ENCODE results near the gene UBTD2.

The UBTD2 gene

GRCh38 chr5:172235827-172236736, 47.5 kb downstream of the UBTD2 start:
- H3K4me1 ChIP-seq (ENCODE audit: control insufficient read depth, low read depth, low read length) = peaks cover 6% of the 10 kb centered on the region
- H3K27me3 ChIP-seq (ENCODE audit: control insufficient read depth, insufficient read depth, low read length) = no peaks in the 10 kb centered on the region
- H3K27ac ChIP-seq (ENCODE audit: low read length) = no peak overlapping the region
- H3K36me3 ChIP-seq (ENCODE audit: control insufficient read depth, low read depth, low read length) = peaks cover 26% of the 10 kb centered on the region
- no peaks in the 10 kb centered on the region for H3K9me3 ChIP-seq (ENCODE audit: control insufficient read depth, low read depth, low read length)
- no peak overlapping the region for H3K4me3 ChIP-seq (ENCODE audit: low read length)
- no peak overlapping the region for H3K9ac ChIP-seq (ENCODE audit: low read length)

- H3K27ac ChIP-seq (ENCODE audit: low read length) = no peak overlapping the region
- no peak overlapping the region for H3K4me3 ChIP-seq (ENCODE audit: low read length)
- H3K36me3 ChIP-seq (ENCODE audit: control insufficient read depth, low read depth, low read length) = peaks cover 28% of the 10 kb centered on the region
- peaks cover 6% of the 10 kb centered on the region for H3K4me1 ChIP-seq (ENCODE audit: control insufficient read depth, low read depth, low read length)
- H3K27me3 ChIP-seq (ENCODE audit: control insufficient read depth, insufficient read depth, low read length) = no peaks in the 10 kb centered on the region
- H3K9me3 ChIP-seq (ENCODE audit: control insufficient read depth, low read depth, low read length) = no peaks in the 10 kb centered on the region
- no peak overlapping the region for H3K9ac ChIP-seq (ENCODE audit: low read length)
Observed at GRCh38 chr5:172235132-172235780, 48.3 kb downstream of the UBTD2 start.

- no peak overlapping the region for H3K27ac ChIP-seq (ENCODE audit: low read length)
- H3K9ac ChIP-seq (ENCODE audit: low read length) = no peak overlapping the region
- peaks cover 6% of the 10 kb centered on the region for H3K4me1 ChIP-seq (ENCODE audit: control insufficient read depth, low read depth, low read length)
- no peaks in the 10 kb centered on the region for H3K9me3 ChIP-seq (ENCODE audit: control insufficient read depth, low read depth, low read length)
- peaks cover 33% of the 10 kb centered on the region for H3K36me3 ChIP-seq (ENCODE audit: control insufficient read depth, low read depth, low read length)
- H3K4me3 ChIP-seq (ENCODE audit: low read length) = no peak overlapping the region
- H3K27me3 ChIP-seq (ENCODE audit: control insufficient read depth, insufficient read depth, low read length) = no peaks in the 10 kb centered on the region
Observed at GRCh38 chr5:172234031-172234430, 49.5 kb downstream of the UBTD2 start.

GRCh38 chr5:172229904-172230303, 53.7 kb downstream of the UBTD2 start:
- Histone ChIP-seq H3K4me3 (ENCODE audit: low read length) (no peak overlapping the region), H3K27me3 (ENCODE audit: control insufficient read depth, insufficient read depth, low read length) (no peaks in the 10 kb centered on the region), H3K27ac (ENCODE audit: low read length) (no peak overlapping the region), H3K36me3 (ENCODE audit: control insufficient read depth, low read depth, low read length) (peaks cover 50% of the 10 kb centered on the region), H3K9me3 (ENCODE audit: control insufficient read depth, low read depth, low read length) (no peaks in the 10 kb centered on the region), H3K4me1 (ENCODE audit: control insufficient read depth, low read depth, low read length) (no peaks in the 10 kb centered on the region), H3K9ac (ENCODE audit: low read length) (no peak overlapping the region)

- Histone ChIP-seq H3K27ac (ENCODE audit: low read length) (no peak overlapping the region), H3K4me3 (ENCODE audit: low read length) (no peak overlapping the region), H3K27me3 (ENCODE audit: control insufficient read depth, insufficient read depth, low read length) (no peaks in the 10 kb centered on the region), H3K9me3 (ENCODE audit: control insufficient read depth, low read depth, low read length) (no peaks in the 10 kb centered on the region), H3K9ac (ENCODE audit: low read length) (no peak overlapping the region), H3K4me1 (ENCODE audit: control insufficient read depth, low read depth, low read length) (no peaks in the 10 kb centered on the region), H3K36me3 (ENCODE audit: control insufficient read depth, low read depth, low read length) (peaks cover 23% of the 10 kb centered on the region)
Observed at GRCh38 chr5:172224996-172225395, 58.6 kb downstream of the UBTD2 start.

GRCh38 chr5:172223901-172224873, 59.4 kb downstream of the UBTD2 start:
- H3K36me3 ChIP-seq (ENCODE audit: control insufficient read depth, low read depth, low read length) = peaks cover 26% of the 10 kb centered on the region
- H3K27me3 ChIP-seq (ENCODE audit: control insufficient read depth, insufficient read depth, low read length) = no peaks in the 10 kb centered on the region
- no peak overlapping the region for H3K27ac ChIP-seq (ENCODE audit: low read length)
- H3K4me1 ChIP-seq (ENCODE audit: control insufficient read depth, low read depth, low read length) = no peaks in the 10 kb centered on the region
- H3K9me3 ChIP-seq (ENCODE audit: control insufficient read depth, low read depth, low read length) = no peaks in the 10 kb centered on the region
- no peak overlapping the region for H3K9ac ChIP-seq (ENCODE audit: low read length)
- no peak overlapping the region for H3K4me3 ChIP-seq (ENCODE audit: low read length)

- H3K4me3 ChIP-seq (ENCODE audit: low read length) = no peak overlapping the region
- H3K27me3 ChIP-seq (ENCODE audit: control insufficient read depth, insufficient read depth, low read length) = no peaks in the 10 kb centered on the region
- H3K27ac ChIP-seq (ENCODE audit: low read length) = no peak overlapping the region
- no peaks in the 10 kb centered on the region for H3K4me1 ChIP-seq (ENCODE audit: control insufficient read depth, low read depth, low read length)
- no peaks in the 10 kb centered on the region for H3K9me3 ChIP-seq (ENCODE audit: control insufficient read depth, low read depth, low read length)
- no peak overlapping the region for H3K9ac ChIP-seq (ENCODE audit: low read length)
- H3K36me3 ChIP-seq (ENCODE audit: control insufficient read depth, low read depth, low read length) = peaks cover 27% of the 10 kb centered on the region
Observed at GRCh38 chr5:172219296-172219695, 64.3 kb downstream of the UBTD2 start.

- H3K9ac ChIP-seq (ENCODE audit: low read length) = no peak overlapping the region
- H3K27me3 ChIP-seq (ENCODE audit: control insufficient read depth, insufficient read depth, low read length) = no peaks in the 10 kb centered on the region
- no peak overlapping the region for H3K4me3 ChIP-seq (ENCODE audit: low read length)
- H3K4me1 ChIP-seq (ENCODE audit: control insufficient read depth, low read depth, low read length) = no peaks in the 10 kb centered on the region
- H3K36me3 ChIP-seq (ENCODE audit: control insufficient read depth, low read depth, low read length) = peaks cover 38% of the 10 kb centered on the region
- H3K27ac ChIP-seq (ENCODE audit: low read length) = no peak overlapping the region
- H3K9me3 ChIP-seq (ENCODE audit: control insufficient read depth, low read depth, low read length) = no peaks in the 10 kb centered on the region
Observed at GRCh38 chr5:172216345-172216744, 67.2 kb downstream of the UBTD2 start.

- Histone ChIP-seq H3K9me3 (ENCODE audit: control insufficient read depth, low read depth, low read length) (no peaks in the 10 kb centered on the region), H3K4me3 (ENCODE audit: low read length) (no peak overlapping the region), H3K4me1 (ENCODE audit: control insufficient read depth, low read depth, low read length) (no peaks in the 10 kb centered on the region), H3K27me3 (ENCODE audit: control insufficient read depth, insufficient read depth, low read length) (no peaks in the 10 kb centered on the region), H3K9ac (ENCODE audit: low read length) (no peak overlapping the region), H3K36me3 (ENCODE audit: control insufficient read depth, low read depth, low read length) (peaks cover 50% of the 10 kb centered on the region), H3K27ac (ENCODE audit: low read length) (no peak overlapping the region)
Observed at GRCh38 chr5:172213126-172213525, 70.4 kb downstream of the UBTD2 start.

GRCh38 chr5:172211676-172212075, 71.9 kb downstream of the UBTD2 start:
- no peaks in the 10 kb centered on the region for H3K4me1 ChIP-seq (ENCODE audit: control insufficient read depth, low read depth, low read length)
- no peaks in the 10 kb centered on the region for H3K27me3 ChIP-seq (ENCODE audit: control insufficient read depth, insufficient read depth, low read length)
- peaks cover 44% of the 10 kb centered on the region for H3K36me3 ChIP-seq (ENCODE audit: control insufficient read depth, low read depth, low read length)
- H3K9ac ChIP-seq (ENCODE audit: low read length) = no peak overlapping the region
- no peaks in the 10 kb centered on the region for H3K9me3 ChIP-seq (ENCODE audit: control insufficient read depth, low read depth, low read length)
- no peak overlapping the region for H3K27ac ChIP-seq (ENCODE audit: low read length)
- H3K4me3 ChIP-seq (ENCODE audit: low read length) = no peak overlapping the region

- Histone ChIP-seq H3K27ac (ENCODE audit: low read length) (no peak overlapping the region), H3K4me1 (ENCODE audit: control insufficient read depth, low read depth, low read length) (no peaks in the 10 kb centered on the region), H3K9me3 (ENCODE audit: control insufficient read depth, low read depth, low read length) (no peaks in the 10 kb centered on the region), H3K27me3 (ENCODE audit: control insufficient read depth, insufficient read depth, low read length) (no peaks in the 10 kb centered on the region), H3K9ac (ENCODE audit: low read length) (no peak overlapping the region), H3K4me3 (ENCODE audit: low read length) (no peak overlapping the region), H3K36me3 (ENCODE audit: control insufficient read depth, low read depth, low read length) (peaks cover 36% of the 10 kb centered on the region)
Observed at GRCh38 chr5:172209714-172210113, 73.8 kb downstream of the UBTD2 start.
